Ishikawa (cell line): Measurements from ENCODE around the gene GJA4.

Experiments
- CREB1 ChIP-seq: IDR thresholded peaks from 2 replicates; pipeline ENCODE4 v1.6.1; 2012; ENCODE audit warnings: low read depth
- EP300 ChIP-seq: IDR thresholded peaks from 2 replicates; pipeline ENCODE4 v1.6.1; 2012; ENCODE audit warnings: borderline replicate concordance
- NFIC ChIP-seq: IDR thresholded peaks from 2 replicates; pipeline ENCODE4 v1.6.1; 2012
- RAD21 ChIP-seq: IDR thresholded peaks from 2 replicates; pipeline ENCODE4 v1.6.1; 2012; ENCODE audit warnings: low read depth
- YY1 ChIP-seq: IDR thresholded peaks from 2 replicates; pipeline ENCODE4 v1.6.1; 2012; ENCODE audit warnings: low read depth
- ZBTB7A ChIP-seq: IDR thresholded peaks from 2 replicates; pipeline ENCODE4 v1.6.1; 2012; ENCODE audit warnings: low read depth
- TF ChIP-seq, protein P1 (sequence below): IDR thresholded peaks from 2 replicates; pipeline ENCODE4 v1.6.1; 2012
- TF ChIP-seq, protein P2 (sequence below): IDR thresholded peaks from 2 replicates; pipeline ENCODE4 v1.6.1; 2012

DNA sequence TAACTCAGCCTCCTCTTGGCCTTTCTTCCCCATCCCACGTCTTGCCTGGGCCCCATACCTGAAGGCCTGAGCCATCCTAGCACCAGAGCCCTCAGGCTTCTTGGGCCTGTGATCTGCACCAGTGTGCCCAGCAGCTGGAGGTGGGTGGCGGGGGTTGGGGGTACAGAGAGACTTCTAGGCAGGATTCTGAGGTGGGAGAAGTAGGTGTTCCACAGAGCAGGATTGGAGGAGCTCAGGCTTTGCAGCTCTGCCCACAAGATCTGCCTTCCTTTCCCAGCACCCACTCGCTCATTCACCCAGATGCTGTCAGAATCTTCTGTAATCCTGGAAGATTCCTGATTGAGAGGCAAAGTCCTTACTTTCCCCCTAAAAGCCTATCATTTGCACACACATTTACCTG is 47.9 kb upstream of the GJA4 start:
- TF ChIP-seq CREB1 (no peak), ZBTB7A (no peak), NFIC (no peak), RAD21 (no peak), EP300 (no peak), YY1 (no peak)
- TF ChIP-seq, protein P1, sequence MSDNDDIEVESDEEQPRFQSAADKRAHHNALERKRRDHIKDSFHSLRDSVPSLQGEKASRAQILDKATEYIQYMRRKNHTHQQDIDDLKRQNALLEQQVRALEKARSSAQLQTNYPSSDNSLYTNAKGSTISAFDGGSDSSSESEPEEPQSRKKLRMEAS = no peak
- TF ChIP-seq, protein P2, sequence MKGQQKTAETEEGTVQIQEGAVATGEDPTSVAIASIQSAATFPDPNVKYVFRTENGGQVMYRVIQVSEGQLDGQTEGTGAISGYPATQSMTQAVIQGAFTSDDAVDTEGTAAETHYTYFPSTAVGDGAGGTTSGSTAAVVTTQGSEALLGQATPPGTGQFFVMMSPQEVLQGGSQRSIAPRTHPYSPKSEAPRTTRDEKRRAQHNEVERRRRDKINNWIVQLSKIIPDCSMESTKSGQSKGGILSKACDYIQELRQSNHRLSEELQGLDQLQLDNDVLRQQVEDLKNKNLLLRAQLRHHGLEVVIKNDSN = no peak
